ENCODE measurements around the gene NUCKS1. TPM values are rescaled to one million over a fixed set of nuclear protein-coding genes. Genes with fewer than 3 reads are reported as not detected.

The NUCKS1 gene
- total RNA-seq (ENCODE audit: low replicate concordance) = 185 and 340 TPM in 2 replicates
- long read RNA-seq, full-length matches to known transcripts = 1 of 43 reads
- long read RNA-seq, partial matches to known transcripts = 3 of 43 reads
- long read RNA-seq, other reads (novel, unspliced or antisense) = 39 of 43 reads

- Mint-ChIP-seq H3K9me3 (no peaks in the 10 kb centered on the region), H3K27ac (peak within 1 kb of the TSS; percentile 99), H3K27me3 (peaks cover 5% of the 10 kb centered on the region), H3K4me3 (peak within 1 kb of the TSS; percentile 100), H3K4me1 (ENCODE audit: unreplicated experiment) (peaks cover 18% of the 10 kb centered on the region), H3K36me3 (peaks cover 11% of the 10 kb centered on the region)
- TF ChIP-seq CTCF (conservative IDR thresholded peaks at IDR 0.05) = no peak
- DNase-seq (ENCODE audit: extremely low spot score, unreplicated experiment) = peak; percentile 96
These were observed at the start of gene NUCKS1 for GRCh38 chr1:205750138-205751035. Gene NUCKS1 (minus strand): TSS chr1:205750182. CDS start chr1:205749973, 209 bp downstream.

- Mint-ChIP-seq H3K27me3 (no peaks in the 10 kb centered on the region), H3K4me3 (no peak overlapping the region), H3K9me3 (no peaks in the 10 kb centered on the region), H3K36me3 (peaks cover 16% of the 10 kb centered on the region), H3K27ac (no peak overlapping the region), H3K4me1 (ENCODE audit: unreplicated experiment) (peaks cover 4% of the 10 kb centered on the region)
- no peak for DNase-seq (ENCODE audit: extremely low spot score, unreplicated experiment)
- TF ChIP-seq CTCF (conservative IDR thresholded peaks at IDR 0.05) = no peak
These were observed 48.6 kb upstream of the NUCKS1 start for GRCh38 chr1:205798577-205798976.

GRCh38 chr1:205797168-205797567 is 47.2 kb upstream of the NUCKS1 start:
- H3K9me3 Mint-ChIP-seq = no peaks in the 10 kb centered on the region
- no peak overlapping the region for H3K27ac Mint-ChIP-seq
- peaks cover 4% of the 10 kb centered on the region for H3K4me1 Mint-ChIP-seq (ENCODE audit: unreplicated experiment)
- H3K4me3 Mint-ChIP-seq = no peak overlapping the region
- DNase-seq (ENCODE audit: extremely low spot score, unreplicated experiment) = no peak
- H3K36me3 Mint-ChIP-seq = peaks cover 16% of the 10 kb centered on the region
- no peak for TF ChIP-seq CTCF (conservative IDR thresholded peaks at IDR 0.05)
- H3K27me3 Mint-ChIP-seq = no peaks in the 10 kb centered on the region

DNA sequence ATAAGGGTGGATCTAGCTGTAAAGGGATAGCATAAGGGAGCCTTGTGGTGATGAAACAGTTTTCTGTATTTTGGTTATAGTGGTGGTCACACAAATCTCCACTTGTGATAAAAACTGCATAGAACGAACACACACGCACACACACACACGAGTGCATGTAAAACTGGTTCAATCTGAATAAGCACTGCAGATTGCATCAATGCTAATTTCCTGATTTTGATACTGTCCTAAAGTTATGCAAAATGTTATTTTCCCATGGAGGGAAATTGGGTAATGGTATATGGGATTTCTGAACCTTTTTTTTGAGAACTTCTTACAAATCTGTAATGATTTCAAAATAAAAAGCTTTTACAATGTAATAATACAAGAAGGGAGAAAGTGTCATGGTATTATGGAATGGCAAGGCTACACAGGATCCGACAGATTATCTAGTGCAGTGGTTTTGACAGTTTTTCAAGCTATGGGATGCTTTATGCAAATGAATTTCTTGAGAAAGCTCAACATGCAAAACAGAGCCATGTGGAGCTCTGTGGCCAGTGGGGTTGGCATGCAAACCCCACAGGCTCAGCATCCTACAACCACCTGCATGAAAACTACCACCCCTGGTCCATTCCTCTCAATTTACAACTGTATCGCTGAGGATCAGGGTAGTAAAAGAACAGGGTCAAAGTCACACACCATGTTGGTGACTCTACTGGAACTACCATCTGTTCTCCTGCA is 44.2 kb upstream of the NUCKS1 start:
- Mint-ChIP-seq H3K27me3 (no peaks in the 10 kb centered on the region), H3K36me3 (peaks cover 16% of the 10 kb centered on the region), H3K27ac (no peak overlapping the region), H3K4me1 (ENCODE audit: unreplicated experiment) (peaks cover 4% of the 10 kb centered on the region), H3K9me3 (no peaks in the 10 kb centered on the region), H3K4me3 (no peak overlapping the region)
- TF ChIP-seq CTCF (conservative IDR thresholded peaks at IDR 0.05) = no peak
- no peak for DNase-seq (ENCODE audit: extremely low spot score, unreplicated experiment)

- peaks cover 9% of the 10 kb centered on the region for H3K36me3 Mint-ChIP-seq
- H3K4me1 Mint-ChIP-seq (ENCODE audit: unreplicated experiment) = peaks cover 4% of the 10 kb centered on the region
- no peaks in the 10 kb centered on the region for H3K27me3 Mint-ChIP-seq
- H3K4me3 Mint-ChIP-seq = no peak overlapping the region
- TF ChIP-seq CTCF (conservative IDR thresholded peaks at IDR 0.05) = no peak
- no peak for DNase-seq (ENCODE audit: extremely low spot score, unreplicated experiment)
- H3K27ac Mint-ChIP-seq = no peak overlapping the region
- H3K9me3 Mint-ChIP-seq = no peaks in the 10 kb centered on the region
These were observed 43.1 kb upstream of the NUCKS1 start for GRCh38 chr1:205792961-205793673.

Measured in type B pancreatic cell (in vitro differentiated cells).